ENCODE measurements around the gene KXD1. TPM values are rescaled to one million over a fixed set of nuclear protein-coding genes. Genes with fewer than 3 reads are reported as not detected.

KXD1 gene
- total and polyA plus RNA-seq, 4 donors = 51.3 to 117 (median 74.8) TPM

GRCh38 chr19:18541258-18541991, 16.2 kb upstream of the KXD1 start:
- no peak for ATAC-seq (ENCODE audit: insufficient read depth, low FRiP score)
- Histone ChIP-seq H3K4me1 (ENCODE audit: control insufficient read depth in 5 of 5, insufficient read depth in 5 of 5, low read length in 5 of 5) (peaks cover 0 to 7% (median 0%) of the 10 kb centered on the region in 5 donors), H3K36me3 (ENCODE audit: control insufficient read depth in 4 of 4, insufficient read depth in 4 of 4, low read length in 4 of 4) (peaks cover 0 to 32% (median 20%) of the 10 kb centered on the region in 4 donors), H3K27ac (ENCODE audit: low read depth in 1 of 2, low read length in 1 of 2) (no peak overlapping the region), H3K9me3 (ENCODE audit: control insufficient read depth in 4 of 4, insufficient read depth in 3 of 4, low read length in 3 of 4) (no peaks in the 10 kb centered on the region), H3K27me3 (ENCODE audit: control insufficient read depth in 3 of 3, insufficient read depth in 3 of 3, low read length in 2 of 3) (no peaks in the 10 kb centered on the region), H3K9ac (ENCODE audit: insufficient read depth in 1 of 2, low read length in 2 of 2) (no peak overlapping the region), H3K4me3 (no peak overlapping the region)
- no peak for DNase-seq
- TF ChIP-seq, protein P1, sequence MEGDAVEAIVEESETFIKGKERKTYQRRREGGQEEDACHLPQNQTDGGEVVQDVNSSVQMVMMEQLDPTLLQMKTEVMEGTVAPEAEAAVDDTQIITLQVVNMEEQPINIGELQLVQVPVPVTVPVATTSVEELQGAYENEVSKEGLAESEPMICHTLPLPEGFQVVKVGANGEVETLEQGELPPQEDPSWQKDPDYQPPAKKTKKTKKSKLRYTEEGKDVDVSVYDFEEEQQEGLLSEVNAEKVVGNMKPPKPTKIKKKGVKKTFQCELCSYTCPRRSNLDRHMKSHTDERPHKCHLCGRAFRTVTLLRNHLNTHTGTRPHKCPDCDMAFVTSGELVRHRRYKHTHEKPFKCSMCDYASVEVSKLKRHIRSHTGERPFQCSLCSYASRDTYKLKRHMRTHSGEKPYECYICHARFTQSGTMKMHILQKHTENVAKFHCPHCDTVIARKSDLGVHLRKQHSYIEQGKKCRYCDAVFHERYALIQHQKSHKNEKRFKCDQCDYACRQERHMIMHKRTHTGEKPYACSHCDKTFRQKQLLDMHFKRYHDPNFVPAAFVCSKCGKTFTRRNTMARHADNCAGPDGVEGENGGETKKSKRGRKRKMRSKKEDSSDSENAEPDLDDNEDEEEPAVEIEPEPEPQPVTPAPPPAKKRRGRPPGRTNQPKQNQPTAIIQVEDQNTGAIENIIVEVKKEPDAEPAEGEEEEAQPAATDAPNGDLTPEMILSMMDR (IDR thresholded peaks at IDR 0.05; ENCODE audit: control extremely low read depth, extremely low read depth) = no peak
- WGBS, 2 donors = 86 to 88% methylated on average over 21 of the region's 21 CpGs

DNA sequence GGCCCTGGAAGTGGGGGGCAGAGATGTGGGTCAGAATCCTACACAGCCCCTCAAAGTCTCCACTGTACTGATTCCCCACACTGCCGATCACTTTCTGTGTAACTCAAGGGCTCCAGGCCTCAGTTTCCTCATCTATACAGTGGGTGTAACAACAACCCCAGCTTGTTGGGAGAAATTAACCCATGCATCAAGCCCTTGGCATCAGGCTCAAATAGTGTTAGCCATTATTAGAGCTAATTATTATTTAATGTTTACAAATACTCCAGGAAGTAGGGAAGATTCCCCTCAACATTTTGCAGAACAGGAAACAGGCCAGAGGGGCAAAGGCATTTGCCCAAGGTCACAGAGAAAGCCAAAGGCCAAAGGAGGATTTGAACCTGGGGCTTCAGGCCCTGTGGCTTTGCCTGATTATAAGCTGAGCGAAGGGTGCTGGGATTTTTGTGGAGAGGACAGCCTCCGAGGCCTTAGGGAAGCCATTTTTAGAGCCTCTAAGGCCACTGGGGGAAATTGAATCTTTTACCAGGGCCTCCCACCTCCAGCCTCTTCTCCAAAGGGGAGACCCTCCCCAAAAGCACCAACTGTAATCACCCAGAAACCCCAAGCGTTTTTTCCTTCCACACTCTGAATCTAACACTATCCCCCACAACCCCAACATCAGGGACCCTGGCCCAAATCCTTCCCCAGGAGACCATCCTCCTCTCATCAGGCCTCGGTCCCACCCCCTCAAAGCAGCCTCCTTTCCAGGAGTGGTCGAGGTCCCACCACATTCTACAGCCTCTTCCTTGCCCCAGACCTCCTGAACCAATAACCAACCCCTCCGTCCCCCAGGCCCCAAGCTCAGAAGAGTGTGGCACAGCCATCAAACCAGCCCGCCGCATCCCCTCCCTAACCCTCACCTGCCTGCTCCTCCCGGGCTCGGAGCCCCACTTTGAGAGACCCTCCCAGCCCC, 15.4 kb upstream of the KXD1 start:
- Histone ChIP-seq H3K9ac (ENCODE audit: insufficient read depth in 1 of 2, low read length in 2 of 2) (peak overlapping the region in 1 of 2 donors; percentile 84), H3K9me3 (ENCODE audit: control insufficient read depth in 4 of 4, insufficient read depth in 3 of 4, low read length in 3 of 4) (no peaks in the 10 kb centered on the region), H3K4me1 (ENCODE audit: control insufficient read depth in 5 of 5, insufficient read depth in 5 of 5, low read length in 5 of 5) (peaks cover 0 to 7% (median 0%) of the 10 kb centered on the region in 5 donors), H3K27ac (ENCODE audit: low read depth in 1 of 2, low read length in 1 of 2) (peak overlapping the region; percentile 43 to 87), H3K4me3 (peak overlapping the region; percentile 33), H3K27me3 (ENCODE audit: control insufficient read depth in 3 of 3, insufficient read depth in 3 of 3, low read length in 2 of 3) (no peaks in the 10 kb centered on the region), H3K36me3 (ENCODE audit: control insufficient read depth in 4 of 4, insufficient read depth in 4 of 4, low read length in 4 of 4) (peaks cover 0 to 27% (median 13%) of the 10 kb centered on the region in 4 donors)
- 15 to 22% methylated on average over 11 of the region's 11 CpGs for WGBS, 2 donors
- ATAC-seq (ENCODE audit: insufficient read depth, low FRiP score) (no peak), DNase-seq (peak in 1 of 3 donors; percentile 28)
- TF ChIP-seq, protein P1 (IDR thresholded peaks at IDR 0.05; ENCODE audit: control extremely low read depth, extremely low read depth) = no peak

DNA sequence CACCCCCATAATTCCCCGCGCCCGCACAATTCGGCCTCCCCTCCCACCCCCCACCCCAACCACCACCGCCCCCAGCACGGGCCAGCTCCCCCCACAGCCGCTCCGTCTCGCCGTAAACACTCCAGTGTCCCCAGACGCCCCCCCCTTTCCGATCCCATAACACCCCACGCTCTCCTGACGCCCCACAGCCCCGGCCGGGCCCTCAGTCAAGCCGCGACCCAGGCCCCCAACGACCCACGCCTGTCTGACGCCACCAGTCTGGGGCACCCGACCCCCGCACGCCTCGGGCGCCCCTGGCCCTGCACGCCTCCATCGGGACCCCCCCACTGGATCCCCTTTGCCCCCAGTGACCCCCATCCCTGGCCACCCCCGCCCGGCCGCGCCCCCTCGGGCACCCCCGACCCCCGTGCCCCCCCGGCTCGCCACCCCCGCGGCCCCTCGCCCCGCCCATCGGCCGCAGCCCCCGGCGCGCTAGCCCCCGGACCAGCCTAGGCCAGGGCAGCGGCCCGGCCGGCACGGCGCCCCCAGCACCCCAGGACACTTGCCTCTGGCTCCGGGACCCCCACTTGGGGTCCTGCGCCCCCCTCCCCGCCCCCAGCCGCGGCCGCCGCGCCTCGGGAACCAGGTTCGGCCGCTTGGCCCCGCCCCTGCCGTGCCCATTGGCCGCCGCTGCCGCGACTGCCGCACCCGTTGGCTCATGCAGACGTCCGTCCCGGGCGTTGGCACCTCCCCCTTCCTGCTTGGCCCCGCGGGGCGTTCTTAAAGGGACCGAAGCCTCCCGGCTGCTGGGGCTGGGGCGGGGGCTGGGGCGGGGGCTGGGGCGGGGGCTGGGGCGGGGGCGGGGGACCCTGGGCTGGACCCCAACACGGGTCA, 14.5 kb upstream of the KXD1 start, which contains the start of gene FKBP8:
TSS of gene FKBP8 (minus strand) at position 633 of the 873 bp plus-strand sequence. CDS start 1,603 bp downstream, outside the sequence.
- DNase-seq = peak; percentile 92 to 96 (median 94)
- TF ChIP-seq, protein P1 (IDR thresholded peaks at IDR 0.05; ENCODE audit: control extremely low read depth, extremely low read depth) = no peak
- Histone ChIP-seq H3K4me1 (ENCODE audit: control insufficient read depth in 5 of 5, insufficient read depth in 5 of 5, low read length in 5 of 5) (peaks cover 0 to 7% (median 0%) of the 10 kb centered on the region in 5 donors), H3K9me3 (ENCODE audit: control insufficient read depth in 4 of 4, insufficient read depth in 3 of 4, low read length in 3 of 4) (no peaks in the 10 kb centered on the region), H3K27ac (ENCODE audit: low read depth in 1 of 2, low read length in 1 of 2) (peak within 1 kb of the TSS; percentile 84 to 92), H3K9ac (ENCODE audit: insufficient read depth in 1 of 2, low read length in 2 of 2) (peak within 1 kb of the TSS in 1 of 2 donors; percentile 84), H3K4me3 (peak within 1 kb of the TSS; percentile 77), H3K36me3 (ENCODE audit: control insufficient read depth in 4 of 4, insufficient read depth in 4 of 4, low read length in 4 of 4) (peaks cover 0 to 18% (median 12%) of the 10 kb centered on the region in 4 donors), H3K27me3 (ENCODE audit: control insufficient read depth in 3 of 3, insufficient read depth in 3 of 3, low read length in 2 of 3) (no peaks in the 10 kb centered on the region)
- 0 to 2% methylated on average over 49 to 84 of the region's 86 CpGs for WGBS, 2 donors
- peak; percentile 98 for ATAC-seq (ENCODE audit: insufficient read depth, low FRiP score)
